ENCODE data around the gene STK32C.
"Not testable (repeated sequence)": the region's sequence is repeated elsewhere in the genome, so short reads cannot be mapped to it uniquely, and the experiment has no call there.

STK32C gene

DNA sequence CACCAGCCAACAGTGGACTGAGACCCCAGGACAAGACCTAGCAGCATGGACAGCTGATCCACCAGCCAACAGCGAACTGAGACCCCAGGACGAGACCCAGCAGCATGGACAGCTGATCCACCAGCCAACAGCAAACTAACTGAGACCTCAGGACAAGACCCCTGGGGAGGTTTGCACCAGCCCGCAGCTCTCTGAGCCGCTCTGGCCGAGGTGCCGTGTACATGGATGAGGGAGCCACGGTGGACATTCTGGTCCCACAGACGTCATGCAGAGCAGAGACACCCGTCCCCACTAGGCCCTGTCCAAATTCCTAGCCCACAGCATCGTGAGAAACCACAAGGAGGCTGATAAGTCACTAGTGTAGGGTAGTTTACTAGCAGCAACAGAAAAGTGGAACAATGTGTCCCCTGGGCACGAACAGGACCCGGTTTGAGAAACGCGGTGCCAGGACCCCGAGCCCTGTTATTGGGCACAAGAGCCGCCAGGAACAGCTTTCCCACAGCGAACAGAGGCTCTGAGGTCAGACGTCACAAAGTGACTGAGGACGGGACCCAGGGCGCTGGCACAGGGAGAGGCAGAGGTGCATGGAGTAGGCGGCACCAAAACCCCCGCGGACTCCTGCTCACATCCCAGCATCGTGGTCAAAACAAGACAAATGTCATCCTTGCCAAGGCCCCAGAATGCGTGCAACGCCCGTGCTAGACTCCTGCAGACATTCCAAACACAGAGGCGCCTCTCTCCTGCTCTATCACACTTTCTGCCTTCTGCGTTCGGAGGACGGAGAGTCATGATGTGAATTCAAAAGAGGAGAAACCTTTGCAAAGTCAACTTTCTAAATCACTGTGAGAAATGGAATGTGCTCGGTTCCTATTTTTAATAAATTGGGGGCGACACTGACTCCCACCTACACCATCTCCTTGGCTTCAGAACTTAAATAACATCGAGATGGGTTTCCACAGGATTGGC, 8.1 kb downstream of the STK32C start:
- no peak for DNase-seq

- DNase-seq, result no peak
These were observed 9.5 kb downstream of the STK32C start for GRCh38 chr10:132298038-132298881.

DNA sequence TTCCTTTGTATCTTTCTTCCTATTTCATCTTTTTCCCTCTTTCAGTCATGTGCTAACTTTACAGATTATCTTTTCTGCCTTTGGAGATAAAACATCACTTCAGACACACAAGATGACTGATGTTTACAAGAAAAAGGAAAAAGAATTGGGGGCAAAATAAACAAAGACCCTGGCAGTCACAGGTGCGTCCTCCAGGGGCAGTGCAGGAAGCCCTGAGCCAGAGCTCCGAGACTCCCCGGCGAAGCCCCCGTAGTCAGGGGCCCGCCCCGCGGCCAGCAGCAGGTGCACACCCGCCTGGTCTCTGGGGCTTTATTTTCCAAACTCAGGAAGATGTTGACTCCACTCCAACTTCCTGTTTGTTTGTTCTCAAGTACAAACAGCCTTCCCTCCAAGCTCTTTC, 10.2 kb downstream of the STK32C start:
- no peak for DNase-seq

DNA sequence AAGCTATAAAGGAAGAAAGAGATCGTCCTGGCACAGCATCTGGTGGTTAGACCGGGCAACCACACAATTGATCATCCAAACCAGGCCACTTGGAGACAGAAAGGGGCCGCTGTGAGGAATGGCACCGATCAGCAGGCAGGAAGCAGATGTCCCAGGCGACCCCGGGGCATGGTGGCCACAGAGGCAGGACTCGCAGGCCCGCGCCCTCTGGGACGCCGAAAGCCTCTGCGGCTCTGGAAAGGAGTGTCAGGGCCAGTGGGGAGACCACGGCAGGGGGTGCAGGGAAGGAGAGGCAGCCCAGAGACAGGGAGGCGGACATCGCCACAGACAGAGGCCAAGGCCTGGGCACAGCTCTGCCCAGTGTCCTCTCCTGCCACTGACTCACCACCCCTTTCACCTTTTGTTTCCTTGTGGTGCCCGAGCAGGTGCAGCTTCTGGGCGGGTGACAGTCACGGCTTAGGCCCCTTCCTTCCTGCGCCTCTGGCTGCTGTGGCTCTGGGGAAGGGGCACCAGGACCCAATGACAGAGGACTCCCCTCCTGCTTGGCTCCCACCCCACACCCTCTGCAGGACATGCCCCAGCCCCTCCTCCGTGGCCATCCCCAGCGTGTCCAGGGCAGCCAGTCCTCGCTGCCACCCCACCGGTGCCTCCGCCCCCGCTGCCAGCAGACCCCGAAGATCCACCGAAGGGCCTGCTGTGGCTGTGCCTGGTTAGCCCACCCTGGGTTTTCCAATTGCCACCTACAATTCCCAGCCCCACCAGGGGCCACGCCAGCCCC, 10.9 kb downstream of the STK32C start:
- no peak for DNase-seq

DNA sequence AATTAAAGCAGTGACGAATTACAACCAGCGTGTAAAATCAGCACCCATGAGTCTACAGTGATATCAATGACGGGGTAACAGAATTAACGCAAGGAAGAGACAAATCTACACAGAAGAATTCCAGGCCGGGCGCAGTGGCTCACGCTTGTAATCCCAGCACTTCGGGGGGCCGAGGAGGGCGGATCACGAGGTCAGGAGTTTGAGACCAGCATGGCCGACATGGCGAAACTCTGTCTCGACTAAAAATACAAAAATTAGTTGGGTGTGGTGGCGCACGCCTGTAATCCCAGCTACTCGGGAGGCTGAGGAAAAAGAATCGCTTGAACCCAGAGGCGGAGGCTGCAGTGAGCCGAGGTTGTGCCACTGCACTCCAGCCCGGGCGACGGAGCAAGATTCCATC, 12.3 kb downstream of the STK32C start:
- DNase-seq, result not testable (repeated sequence)

GRCh38 chr10:132294561-132295318, 13.0 kb downstream of the STK32C start:
- DNase-seq, result no peak

DNA sequence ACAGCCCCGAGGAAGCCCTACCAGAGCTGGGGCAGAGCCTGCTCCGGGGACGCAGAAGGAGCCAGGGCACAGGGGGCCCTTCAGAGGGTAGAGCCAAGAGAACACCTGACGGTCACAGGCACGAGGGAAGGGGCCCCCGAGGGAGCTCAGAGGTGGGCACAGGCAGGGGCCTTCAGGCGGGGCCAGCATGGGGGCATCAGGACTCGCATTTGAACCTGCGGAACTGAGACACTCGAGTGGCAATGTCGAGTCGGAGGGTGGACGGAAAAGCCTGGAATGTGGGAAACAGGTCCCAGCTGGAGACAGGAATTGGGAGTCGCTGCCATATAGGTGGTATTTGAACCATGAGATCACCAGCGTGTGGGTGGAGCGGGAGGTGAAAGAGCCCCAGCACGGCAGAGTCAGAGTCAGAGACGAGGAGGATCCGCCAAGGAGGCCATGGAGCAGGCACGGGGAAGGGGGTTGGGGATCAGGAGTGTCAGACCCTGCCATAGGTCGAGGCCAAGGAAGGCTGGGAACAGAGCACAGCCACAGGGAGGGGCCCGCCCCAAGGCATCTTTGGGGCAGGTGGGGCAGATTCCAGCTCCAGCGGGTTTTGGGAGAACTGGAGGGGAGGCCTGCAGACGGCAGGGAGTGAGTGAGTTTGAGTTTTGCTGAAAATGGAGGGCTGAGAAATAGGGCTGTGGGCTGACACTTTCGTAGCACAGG, 13.8 kb downstream of the STK32C start:
- DNase-seq, result no peak

- no peak for DNase-seq
These were observed 14.4 kb downstream of the STK32C start for GRCh38 chr10:132293201-132293812.

DNA sequence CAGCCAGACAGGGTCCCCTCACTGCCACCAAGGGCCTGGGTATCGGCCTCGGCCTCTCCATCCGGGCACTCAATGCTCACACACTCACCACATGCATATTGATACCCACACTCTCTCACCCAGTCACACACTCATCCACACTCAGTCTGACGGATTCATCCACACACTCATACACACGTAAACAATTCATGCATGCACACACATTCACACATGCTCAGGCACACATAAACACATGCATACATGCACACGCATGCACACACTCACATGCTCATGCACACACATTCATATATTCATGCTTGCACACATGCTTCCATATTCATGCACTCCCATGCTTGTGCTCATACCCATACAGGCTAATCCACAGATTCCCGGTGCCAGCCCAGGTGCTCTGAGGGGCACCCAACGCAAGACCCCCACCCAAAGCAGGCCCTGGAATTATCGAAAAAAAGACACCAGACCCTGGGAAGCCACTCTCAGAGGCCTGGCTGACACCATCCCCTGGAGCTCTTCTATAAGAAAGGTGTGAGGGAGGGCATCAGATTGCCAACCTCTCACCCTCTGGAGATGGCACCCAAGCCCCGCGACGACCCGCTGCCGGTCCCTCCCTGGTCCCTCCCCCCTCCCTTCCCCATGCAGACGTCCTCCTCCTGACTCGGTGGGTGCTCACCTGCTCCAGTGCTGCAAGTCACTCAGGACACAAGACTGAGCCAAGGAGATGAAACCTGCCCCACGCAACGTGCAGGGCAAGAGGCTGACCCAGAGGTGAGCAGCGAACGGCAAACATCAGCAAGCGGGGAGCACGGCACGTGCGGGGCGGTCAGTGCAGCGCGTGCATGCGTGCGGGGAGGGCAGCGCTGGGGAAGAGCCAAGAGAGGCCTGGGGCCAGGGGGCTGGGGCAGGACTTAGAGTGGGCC, 15.2 kb downstream of the STK32C start:
- no peak for DNase-seq

DNA sequence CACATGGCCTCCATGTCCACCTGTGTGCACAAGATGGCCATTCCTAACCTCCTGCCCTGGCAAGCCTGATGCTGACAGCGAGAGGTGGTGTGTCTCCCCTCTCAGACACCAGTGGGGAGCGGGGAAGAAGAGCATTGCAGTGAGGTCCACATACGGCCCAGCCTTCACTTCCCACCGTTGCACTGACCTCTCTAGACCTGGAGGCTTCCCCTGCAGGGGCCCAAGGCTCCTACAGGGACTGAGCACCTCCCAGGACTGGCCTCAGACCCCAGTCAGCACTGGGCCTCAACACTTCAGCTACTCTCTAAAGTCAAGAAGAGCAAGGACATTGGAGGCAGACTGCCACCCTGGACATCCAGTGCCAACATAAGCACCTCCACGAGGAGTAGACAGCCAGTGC, 15.9 kb downstream of the STK32C start:
- no peak for DNase-seq

DNA sequence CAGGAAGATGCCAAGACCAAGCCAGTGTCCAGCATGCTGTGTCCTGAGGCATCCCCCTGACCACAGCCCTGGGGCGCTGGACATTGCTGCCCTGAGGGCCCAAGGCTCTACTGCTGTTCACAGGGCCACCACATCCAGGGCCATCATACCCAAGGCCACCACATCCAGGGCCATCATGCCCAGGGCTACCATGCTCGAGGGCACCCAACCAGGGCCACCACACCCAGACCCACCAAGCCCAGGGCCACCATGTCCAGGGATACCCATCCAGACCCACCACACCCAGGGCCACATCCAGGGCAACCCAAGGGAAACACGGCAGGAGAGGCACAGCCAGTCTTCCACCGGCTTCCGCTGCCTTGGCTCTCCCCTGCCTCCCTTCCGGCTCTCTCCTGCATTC, 17.1 kb downstream of the STK32C start:
- no peak for DNase-seq

DNA sequence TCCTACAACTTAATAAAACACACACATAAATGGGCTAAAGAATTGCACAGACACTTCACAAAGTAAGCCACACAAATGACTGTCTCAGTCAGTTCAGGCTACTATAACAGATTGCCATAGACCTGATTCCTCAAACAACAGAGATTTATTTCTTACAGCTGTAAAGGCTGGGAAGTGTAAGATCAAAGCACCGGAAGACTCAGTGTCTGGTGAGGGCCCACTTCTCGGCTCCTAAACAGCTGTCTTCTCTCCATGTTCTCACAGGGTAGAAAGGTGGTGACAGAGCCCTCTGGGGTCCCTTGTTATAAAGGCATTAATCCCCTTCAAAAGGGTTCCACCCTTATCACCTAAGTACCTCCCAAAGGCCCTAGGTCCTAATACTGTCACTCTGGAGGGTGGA, 18.3 kb downstream of the STK32C start:
- no peak for DNase-seq

DNA sequence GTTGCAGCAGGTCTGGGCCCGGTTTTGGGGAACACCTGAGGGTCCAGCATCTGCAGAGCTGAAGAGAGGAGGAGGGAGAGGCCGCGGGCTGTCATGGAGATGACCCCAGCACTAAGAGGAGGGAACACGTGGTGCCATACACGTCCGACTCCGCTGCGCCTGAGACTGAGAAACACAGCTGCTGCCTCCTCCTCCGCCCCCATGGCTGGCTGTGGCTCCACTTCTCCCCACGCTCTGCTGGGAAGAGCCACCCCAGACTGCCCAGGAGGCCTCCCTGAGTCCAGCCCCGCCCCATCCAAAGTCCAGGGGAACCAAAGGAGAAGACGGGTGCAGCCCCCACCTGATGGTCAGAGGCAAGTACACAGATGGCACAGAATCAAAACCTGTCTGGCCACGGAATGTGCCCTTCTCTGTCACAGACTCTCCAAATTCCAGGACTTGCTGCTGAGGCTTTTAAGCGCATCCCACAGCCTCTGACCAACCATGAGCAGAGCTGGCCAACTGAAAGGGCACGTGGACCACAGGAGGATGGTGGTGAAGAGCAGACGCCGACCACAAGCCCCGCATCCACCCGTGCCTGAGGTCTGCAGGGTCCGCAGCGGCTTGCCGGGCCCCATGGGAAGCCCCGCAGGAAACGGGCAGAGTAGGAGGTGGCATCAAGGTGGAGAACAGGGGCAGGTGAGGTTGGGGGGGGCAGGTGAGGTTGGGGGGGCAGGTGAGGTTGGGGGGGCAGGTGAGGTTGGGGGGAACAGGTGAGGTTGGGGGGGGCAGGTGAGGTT, 24.0 kb downstream of the STK32C start:
- no peak for DNase-seq

DNA sequence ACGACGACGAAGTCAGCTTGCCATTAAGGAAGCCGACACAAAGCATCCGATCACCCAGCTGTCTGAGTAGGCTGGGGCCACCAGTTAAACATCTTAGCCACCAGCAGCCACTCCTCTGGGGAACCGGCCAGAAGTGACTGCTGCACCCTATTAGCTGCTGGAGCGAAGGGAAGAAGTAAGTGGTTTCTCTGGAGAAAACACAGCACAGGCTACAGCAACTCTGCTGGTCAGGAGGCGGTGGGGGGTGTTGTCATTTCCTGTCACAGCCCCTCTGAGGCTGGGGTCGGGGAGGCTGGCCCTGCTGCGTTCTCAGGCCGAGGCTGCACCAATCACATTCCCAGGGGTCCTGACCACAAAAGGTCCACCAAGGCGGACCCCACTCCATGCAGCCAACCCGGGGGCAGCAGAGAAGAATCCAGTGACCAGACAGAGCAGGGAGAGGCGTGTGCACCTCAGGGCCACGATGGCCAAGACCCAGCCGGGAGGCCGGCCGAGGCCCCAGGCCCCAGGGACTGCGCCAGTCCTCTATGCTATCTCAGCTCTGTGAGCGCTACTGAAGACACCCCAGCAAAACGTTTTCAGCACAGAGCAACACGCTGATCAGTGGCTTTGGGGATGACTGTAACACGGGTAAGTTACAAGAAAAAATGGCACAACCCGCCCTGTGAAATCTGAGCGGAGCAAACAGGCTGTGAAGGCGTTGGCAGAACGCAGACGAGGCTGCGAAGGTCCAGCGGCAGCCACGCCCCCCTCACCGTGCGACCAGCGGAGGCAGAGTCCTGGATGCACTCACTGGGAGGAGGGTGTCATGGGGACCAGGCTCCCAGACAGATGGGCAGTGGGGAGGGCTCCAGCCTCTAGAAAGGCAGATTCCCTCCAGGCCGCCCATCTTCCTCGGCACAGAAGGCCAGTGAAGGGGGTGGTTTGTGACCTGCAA, 24.8 kb downstream of the STK32C start:
- DNase-seq, result no peak

DNA sequence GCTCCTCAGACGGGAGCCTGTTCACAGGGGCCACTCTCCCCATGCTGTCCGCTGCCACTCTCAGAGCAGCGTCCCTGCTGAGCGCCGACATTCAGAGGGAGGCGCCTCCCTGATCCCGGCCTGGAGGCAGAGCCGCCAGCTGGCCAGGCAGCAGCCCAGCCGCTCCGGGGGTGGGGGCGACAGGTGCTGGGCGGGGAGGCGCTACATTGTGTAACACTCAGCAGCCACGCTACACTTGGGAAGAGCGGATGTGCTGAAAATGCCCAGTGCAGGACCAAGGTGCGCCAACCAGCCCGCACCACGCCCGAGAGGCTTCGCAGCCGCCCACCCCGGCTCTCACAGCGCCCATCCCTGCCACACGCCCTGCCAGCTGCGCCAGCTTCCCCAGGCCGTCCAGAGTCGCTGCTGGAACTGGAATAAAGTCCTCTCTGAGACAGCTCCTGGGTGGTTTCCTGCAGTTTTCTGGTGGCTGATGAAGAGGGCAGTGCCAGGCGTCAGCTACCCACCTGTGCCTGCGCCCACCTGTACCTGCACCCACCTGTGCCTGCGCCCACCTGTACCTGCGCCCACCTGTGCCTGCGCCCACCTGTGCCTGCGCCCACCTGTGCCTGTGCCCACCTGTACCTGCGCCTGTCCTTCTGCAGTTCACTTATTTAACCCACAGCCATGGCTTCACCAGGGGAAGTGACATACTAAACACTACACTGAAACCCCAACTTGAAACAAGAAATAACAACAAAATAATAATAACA, 25.7 kb downstream of the STK32C start:
- DNase-seq, result no peak

DNA sequence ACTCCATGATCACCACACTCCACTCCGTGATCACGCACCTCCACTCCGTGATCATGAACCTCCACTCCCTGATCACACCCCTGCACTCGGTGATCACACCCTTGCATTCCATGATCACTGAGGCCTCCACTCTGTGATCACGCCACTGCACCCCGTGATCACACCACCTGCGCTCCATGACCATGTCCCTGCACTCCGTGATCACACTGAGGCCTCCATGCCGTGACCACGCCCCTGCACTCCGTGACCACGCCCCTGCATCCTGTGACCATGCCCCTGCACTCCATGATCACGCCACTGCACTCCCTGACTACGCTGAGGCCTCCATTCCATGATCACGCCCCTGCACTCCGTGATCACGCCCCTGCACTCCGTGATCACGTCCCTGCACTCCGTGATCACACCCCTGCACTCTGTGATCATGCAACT, 27.1 kb downstream of the STK32C start:
- DNase-seq, result no peak

Data from stimulated activated CD4-positive, alpha-beta T cell treated with anti-CD3 and anti-CD28 coated beads, Interleukin-2, amount 100 ng/mL, for 48 hours (primary cell).